GM13977 (cell line): ENCODE measurements around the gene COMT.
A peak's percentile ranks its signal among the peaks of the same experiment; 100 is the strongest.

Experiments used
- DNase-seq: peaks from one replicate; pipeline ENCODE4 v3.0.0; 2012; ENCODE audit warnings: low spot score
- CTCF ChIP-seq: IDR thresholded peaks from 2 replicates; pipeline ENCODE4 v1.5.1; 2012; ENCODE audit warnings: mild to moderate bottlenecking, control low read depth; ENCODE audit not compliant: insufficient read depth; ENCODE audit errors: extremely low read depth, missing control alignments
- in situ Hi-C: fragments of 300-500 bp; cut with MboI; formaldehyde crosslinking; loops from one replicate; pipeline ENCODE4 v1.12.0; 2022; ENCODE audit warnings: low sequenced_read_pairs, low pct_unique_long_range_greater_than_20kb, mixed read lengths, inconsistent platforms; ENCODE audit not compliant: unreplicated experiment

Gene COMT

GRCh38 chr22:19909350-19910179 is 32.0 kb upstream of the COMT start:
- DNase-seq, result peak; percentile 86
- TF ChIP-seq CTCF, result peak; percentile 94
- in situ Hi-C loops, result no loop called here

GRCh38 chr22:19910180-19910744 is 31.3 kb upstream of the COMT start:
- in situ Hi-C loops, result no loop called here
- no peak for TF ChIP-seq CTCF

GRCh38 chr22:19911540-19912270 is 29.9 kb upstream of the COMT start:
- TF ChIP-seq CTCF, result no peak
- DNase-seq, result no peak
- in situ Hi-C loops, result no loop called here

More at GRCh38 chr22:19910180-19910744, 31.3 kb upstream of the COMT start:
- DNase-seq, result no peak

- no peak for DNase-seq
- in situ Hi-C loops, result no loop called here
- no peak for TF ChIP-seq CTCF
Measured at GRCh38 chr22:19912271-19912999, 29.1 kb upstream of the COMT start.

GRCh38 chr22:19913337-19913936 is 28.1 kb upstream of the COMT start:
- in situ Hi-C loops, result no loop called here
- no peak for DNase-seq
- TF ChIP-seq CTCF, result no peak
